ENCODE data around the gene MYO1H.

MYO1H gene

DNA sequence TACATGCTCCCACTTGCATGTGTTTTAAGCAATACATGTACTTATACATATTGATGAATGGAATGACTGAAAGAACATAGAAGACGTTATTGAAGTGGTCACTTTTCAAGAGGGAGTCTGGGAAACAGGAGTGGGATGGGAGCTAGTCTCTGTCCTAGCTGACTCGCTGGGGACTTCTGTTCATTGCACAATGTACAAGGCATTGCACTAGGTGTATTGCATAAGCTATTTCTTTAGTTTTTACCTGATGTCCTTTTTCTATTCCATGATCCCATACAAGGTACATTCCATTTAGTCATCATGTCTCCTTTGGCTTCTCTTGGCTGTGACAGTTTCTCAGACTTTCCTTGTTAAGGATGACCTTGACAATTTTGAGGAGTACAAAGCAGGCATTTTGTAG is 4.0 kb upstream of the MYO1H start:
- no peak overlapping the region for H3K4me3 ChIP-seq (ENCODE audit: low read depth, low read length)
- H3K36me3 ChIP-seq (ENCODE audit: control insufficient read depth, insufficient read depth, low read length): no peaks in the 10 kb centered on the region
- H3K4me1 ChIP-seq: no peaks in the 10 kb centered on the region
- no peak overlapping the region for H3K9ac ChIP-seq
- H3K27me3 ChIP-seq (ENCODE audit: control insufficient read depth, insufficient read depth, low read length): no peaks in the 10 kb centered on the region
- no peak for TF ChIP-seq CTCF (IDR thresholded peaks at IDR 0.05)
- no peak overlapping the region for H2AFZ ChIP-seq
- H3K9me3 ChIP-seq (ENCODE audit: control insufficient read depth, low read length): no peaks in the 10 kb centered on the region
- H3K79me2 ChIP-seq: no peaks in the 10 kb centered on the region
- no peak overlapping the region for H3K4me2 ChIP-seq (ENCODE audit: low read length)
- no peak overlapping the region for H3K27ac ChIP-seq

DNA sequence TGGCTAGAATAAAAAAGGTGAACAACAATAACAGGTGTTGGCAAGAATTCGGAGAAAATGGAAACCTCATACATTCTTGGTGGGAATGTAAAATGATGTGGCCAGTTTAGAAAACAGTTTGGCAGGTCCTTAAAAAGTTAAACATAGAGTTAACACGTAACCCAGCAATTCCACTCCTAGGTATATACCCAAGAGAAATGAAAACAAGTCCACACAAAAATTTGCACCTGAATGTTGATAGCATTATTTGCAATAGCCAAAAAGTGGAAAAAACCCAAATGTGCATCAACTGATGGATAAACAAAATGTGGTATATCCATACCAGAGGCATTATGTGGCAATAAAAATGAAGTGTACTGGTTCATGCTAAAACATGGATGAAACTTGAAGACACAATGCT is 2.3 kb upstream of the MYO1H start:
- Histone ChIP-seq H3K79me2 (no peaks in the 10 kb centered on the region), H3K27ac (no peak overlapping the region), H2AFZ (no peak overlapping the region), H3K27me3 (ENCODE audit: control insufficient read depth, insufficient read depth, low read length) (no peaks in the 10 kb centered on the region), H3K4me1 (no peaks in the 10 kb centered on the region), H3K4me3 (ENCODE audit: low read depth, low read length) (no peak overlapping the region), H3K4me2 (ENCODE audit: low read length) (no peak overlapping the region), H3K36me3 (ENCODE audit: control insufficient read depth, insufficient read depth, low read length) (no peaks in the 10 kb centered on the region), H3K9me3 (ENCODE audit: control insufficient read depth, low read length) (no peaks in the 10 kb centered on the region), H3K9ac (no peak overlapping the region)
- no peak for TF ChIP-seq CTCF (IDR thresholded peaks at IDR 0.05)

DNA sequence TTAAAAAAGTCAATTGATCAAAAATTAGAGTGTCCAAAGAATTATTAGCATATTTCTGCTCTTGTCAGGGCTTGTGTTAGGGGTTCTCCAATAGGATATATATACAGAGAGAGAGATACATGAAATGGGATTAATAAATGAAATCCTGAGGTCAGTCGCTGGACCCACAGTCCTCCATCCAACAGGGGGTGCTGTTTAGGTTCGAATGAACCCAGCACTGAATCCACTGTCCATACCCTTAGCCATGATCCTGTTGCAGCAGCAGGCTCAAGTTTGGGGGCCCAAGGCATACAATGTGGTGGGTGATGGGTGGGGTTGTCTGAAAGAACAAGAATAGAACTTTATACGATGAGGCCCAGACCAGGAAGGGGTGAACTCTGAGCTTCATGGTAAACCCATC is 780 bp upstream of the MYO1H start:
- Histone ChIP-seq H3K4me3 (ENCODE audit: low read depth, low read length) (no peak overlapping the region), H3K36me3 (ENCODE audit: control insufficient read depth, insufficient read depth, low read length) (no peaks in the 10 kb centered on the region), H3K4me2 (ENCODE audit: low read length) (no peak overlapping the region), H3K9me3 (ENCODE audit: control insufficient read depth, low read length) (no peaks in the 10 kb centered on the region), H3K79me2 (no peaks in the 10 kb centered on the region), H3K4me1 (no peaks in the 10 kb centered on the region), H2AFZ (no peak overlapping the region), H3K27ac (no peak overlapping the region), H3K27me3 (ENCODE audit: control insufficient read depth, insufficient read depth, low read length) (no peaks in the 10 kb centered on the region), H3K9ac (no peak overlapping the region)
- no peak for TF ChIP-seq CTCF (IDR thresholded peaks at IDR 0.05)

- Histone ChIP-seq H3K27me3 (ENCODE audit: control insufficient read depth, insufficient read depth, low read length) (no peaks in the 10 kb centered on the region), H3K4me2 (ENCODE audit: low read length) (no peak overlapping the region), H3K4me3 (ENCODE audit: low read depth, low read length) (no peak overlapping the region), H3K36me3 (ENCODE audit: control insufficient read depth, insufficient read depth, low read length) (no peaks in the 10 kb centered on the region), H2AFZ (no peak overlapping the region), H3K4me1 (no peaks in the 10 kb centered on the region), H3K9me3 (ENCODE audit: control insufficient read depth, low read length) (no peaks in the 10 kb centered on the region), H3K27ac (no peak overlapping the region), H3K79me2 (no peaks in the 10 kb centered on the region), H3K9ac (no peak overlapping the region)
- no peak for TF ChIP-seq CTCF (IDR thresholded peaks at IDR 0.05)
Observed at GRCh38 chr12:109352184-109352583, 4.5 kb downstream of the MYO1H start.

- Histone ChIP-seq H2AFZ (no peak overlapping the region), H3K36me3 (ENCODE audit: control insufficient read depth, insufficient read depth, low read length) (no peaks in the 10 kb centered on the region), H3K4me3 (ENCODE audit: low read depth, low read length) (no peak overlapping the region), H3K27ac (no peak overlapping the region), H3K27me3 (ENCODE audit: control insufficient read depth, insufficient read depth, low read length) (no peaks in the 10 kb centered on the region), H3K79me2 (no peaks in the 10 kb centered on the region), H3K9me3 (ENCODE audit: control insufficient read depth, low read length) (no peaks in the 10 kb centered on the region), H3K4me1 (no peaks in the 10 kb centered on the region), H3K9ac (no peak overlapping the region), H3K4me2 (ENCODE audit: low read length) (no peak overlapping the region)
- no peak for TF ChIP-seq CTCF (IDR thresholded peaks at IDR 0.05)
Observed at GRCh38 chr12:109356577-109356976, 8.9 kb downstream of the MYO1H start.

All from parathyroid adenoma (tissue), 2 donors.